Keratinocyte (primary cell): Measurements from ENCODE around the gene RGL1. TPM values are rescaled to one million over a fixed set of nuclear protein-coding genes. Genes with fewer than 3 reads are reported as not detected.
"Not testable (repeated sequence)": the region's sequence is repeated elsewhere in the genome, so short reads cannot be mapped to it uniquely, and the experiment has no call there.

ENCODE experiments used
- DNase-seq: peaks from one replicate; pipeline ENCODE4 v3.0.0-alpha.2; 2011; ENCODE audit warnings: low read depth, missing footprints, low spot score
- FAIRE-seq: peaks from 2 replicates; lab custom pipeline; 2011; peaks lifted over from hg19 to GRCh38; lab: Jason Lieb, UNC
- H2AFZ ChIP-seq: 2 replicates; pipeline ENCODE4 v1.6.0; 2012; ENCODE audit warnings: low read length, control low read depth, inconsistent platforms; ENCODE audit not compliant: control insufficient read depth
- H3K27ac ChIP-seq: 2 replicates; pipeline ENCODE4 v1.5.1; 2011; ENCODE audit warnings: low read length; ENCODE audit not compliant: control insufficient read depth, insufficient read depth
- H3K27me3 ChIP-seq: 3 replicates; pipeline ENCODE4 v1.6.0; 2011; ENCODE audit warnings: low read length; ENCODE audit not compliant: control insufficient read depth, insufficient read depth; ENCODE audit errors: extremely low read depth
- H3K36me3 ChIP-seq, 2 experiments: 2 replicates in 1 of 2; 3 replicates in 1 of 2; pipeline ENCODE4 v1.5.1; 2011; ENCODE audit warnings: low read length in 2 of 2, mild to moderate bottlenecking in 1 of 2; ENCODE audit not compliant: control insufficient read depth in 2 of 2, insufficient read depth in 2 of 2; ENCODE audit errors: extremely low read depth in 1 of 2
- H3K4me1 ChIP-seq: 3 replicates; pipeline ENCODE4 v1.5.1; 2011; ENCODE audit warnings: low read length; ENCODE audit not compliant: control insufficient read depth, insufficient read depth; ENCODE audit errors: extremely low read depth
- H3K4me2 ChIP-seq: 3 replicates; pipeline ENCODE4 v1.6.0; 2011; ENCODE audit warnings: low read depth, low read length; ENCODE audit not compliant: control insufficient read depth, insufficient read depth; ENCODE audit errors: extremely low read depth
- H3K4me3 ChIP-seq, 3 experiments: fragments of 200-600 bp in 1 of 3; sonication (generic) in 1 of 3; 2 replicates in 2 of 3; 3 replicates in 1 of 3; pipeline ENCODE4 v1.5.1; 2011 to 2016; ENCODE audit warnings: low read length in 3 of 3, mild to moderate bottlenecking in 3 of 3, control low read depth in 2 of 3, inconsistent platforms in 1 of 3, low read depth in 1 of 3, mixed read lengths in 1 of 3, mixed run types in 1 of 3, moderate library complexity in 1 of 3; ENCODE audit not compliant: control insufficient read depth in 2 of 3, insufficient read depth in 2 of 3; ENCODE audit errors: extremely low read depth in 1 of 3
- H3K79me2 ChIP-seq: 2 replicates; pipeline ENCODE4 v1.6.0; 2012; ENCODE audit warnings: low read length; ENCODE audit not compliant: control insufficient read depth, insufficient read depth
- H3K9ac ChIP-seq: 3 replicates; pipeline ENCODE4 v1.6.0; 2011; ENCODE audit warnings: low read length; ENCODE audit not compliant: control insufficient read depth, insufficient read depth; ENCODE audit errors: extremely low read depth
- H3K9me1 ChIP-seq: 3 replicates; pipeline ENCODE4 v1.6.0; 2011; ENCODE audit warnings: low read length; ENCODE audit not compliant: control insufficient read depth, insufficient read depth; ENCODE audit errors: extremely low read depth
- H3K9me3 ChIP-seq: 2 replicates; pipeline ENCODE4 v1.5.1; 2012; ENCODE audit warnings: low read depth, low read length; ENCODE audit not compliant: control insufficient read depth
- H4K20me1 ChIP-seq: 3 replicates; pipeline ENCODE4 v1.6.0; 2011; ENCODE audit warnings: low read length; ENCODE audit not compliant: control insufficient read depth, insufficient read depth; ENCODE audit errors: extremely low read depth
- EZH2 ChIP-seq: IDR thresholded peaks from one replicate; pipeline ENCODE4 v1.6.1; 2012; ENCODE audit warnings: inconsistent platforms, mild to moderate bottlenecking, low read length, moderate library complexity
- dilution Hi-C: fragments of 300-500 bp; cut with MboI; formaldehyde crosslinking; loops from one replicate; pipeline ENCODE4 v1.7.0; 2020; ENCODE audit warnings: low sequenced_read_pairs; ENCODE audit not compliant: extremely low pct_ligation_motif_present
- polyA plus RNA-seq, 5 experiments: library from polyadenylated mRNA; depleted of rRNA in 3 of 5; stranded (reverse) in 3 of 5; stranded (forward) in 1 of 5; unstranded in 1 of 5; fragments of >200 nt; gene quantifications; 1 replicate in 1 of 5; 2 replicates in 3 of 5; 3 replicates in 1 of 5; pipeline versions ENCODE4 v1.2.1 to v1.2.3, GENCODE V29; 2011 to 2012; ENCODE audit warnings: missing spikeins in 2 of 5, low read depth in 1 of 5, low replicate concordance in 1 of 5
- TF ChIP-seq, protein P1 (sequence below), 3 experiments: IDR thresholded peaks in 1 of 3; conservative IDR thresholded peaks in 1 of 3; optimal IDR thresholded peaks in 1 of 3; 2 replicates in 2 of 3; 3 replicates in 1 of 3; pipeline versions ENCODE3 to v1.5.1; 2011; ENCODE audit warnings: low read length in 3 of 3, mild to moderate bottlenecking in 3 of 3, moderate library complexity in 2 of 3, control low read depth in 1 of 3, inconsistent platforms in 1 of 3; ENCODE audit not compliant: insufficient read depth in 2 of 3; ENCODE audit errors: extremely low read depth in 1 of 3

Gene RGL1
- polyA plus RNA-seq, 1 donor (not counting 4 experiments of a cell fraction or from before 2014, with no cell fraction given), result 1.2 TPM

DNA sequence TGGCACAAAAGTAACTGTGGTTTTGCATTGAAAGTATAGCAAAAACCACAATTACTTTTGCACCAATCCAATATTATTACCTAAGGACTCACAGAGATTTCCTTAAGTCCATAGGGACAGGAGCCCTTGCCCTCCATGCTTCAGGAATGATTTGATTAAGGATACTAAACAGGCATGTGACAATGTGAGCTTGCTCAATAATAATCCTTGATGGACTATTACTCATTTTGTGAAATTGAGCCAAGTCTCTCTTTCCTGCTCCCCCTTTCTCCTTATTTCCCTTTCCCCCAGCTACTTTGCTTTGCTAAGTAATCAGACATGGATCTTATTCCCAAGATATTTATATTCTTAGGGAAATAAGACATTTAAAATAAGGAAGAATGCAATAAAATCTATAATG is 21.6 kb upstream of the RGL1 start:
- dilution Hi-C loops, result no loop called here
- H3K9ac ChIP-seq, result no peak overlapping the region
- no peak overlapping the region for H2AFZ ChIP-seq
- H3K4me1 ChIP-seq, result no peaks in the 10 kb centered on the region
- H3K27ac ChIP-seq, result no peak overlapping the region
- H3K4me2 ChIP-seq, result no peak overlapping the region
- H3K27me3 ChIP-seq, result no peaks in the 10 kb centered on the region
- H3K79me2 ChIP-seq, result no peaks in the 10 kb centered on the region
- H3K9me1 ChIP-seq, result no peaks in the 10 kb centered on the region
- H4K20me1 ChIP-seq, result no peaks in the 10 kb centered on the region
- no peak for TF ChIP-seq EZH2
- FAIRE-seq (no peak), DNase-seq (no peak)
- H3K9me3 ChIP-seq, result no peaks in the 10 kb centered on the region
- H3K36me3 ChIP-seq, result no peaks in the 10 kb centered on the region
- no peak overlapping the region for H3K4me3 ChIP-seq

DNA sequence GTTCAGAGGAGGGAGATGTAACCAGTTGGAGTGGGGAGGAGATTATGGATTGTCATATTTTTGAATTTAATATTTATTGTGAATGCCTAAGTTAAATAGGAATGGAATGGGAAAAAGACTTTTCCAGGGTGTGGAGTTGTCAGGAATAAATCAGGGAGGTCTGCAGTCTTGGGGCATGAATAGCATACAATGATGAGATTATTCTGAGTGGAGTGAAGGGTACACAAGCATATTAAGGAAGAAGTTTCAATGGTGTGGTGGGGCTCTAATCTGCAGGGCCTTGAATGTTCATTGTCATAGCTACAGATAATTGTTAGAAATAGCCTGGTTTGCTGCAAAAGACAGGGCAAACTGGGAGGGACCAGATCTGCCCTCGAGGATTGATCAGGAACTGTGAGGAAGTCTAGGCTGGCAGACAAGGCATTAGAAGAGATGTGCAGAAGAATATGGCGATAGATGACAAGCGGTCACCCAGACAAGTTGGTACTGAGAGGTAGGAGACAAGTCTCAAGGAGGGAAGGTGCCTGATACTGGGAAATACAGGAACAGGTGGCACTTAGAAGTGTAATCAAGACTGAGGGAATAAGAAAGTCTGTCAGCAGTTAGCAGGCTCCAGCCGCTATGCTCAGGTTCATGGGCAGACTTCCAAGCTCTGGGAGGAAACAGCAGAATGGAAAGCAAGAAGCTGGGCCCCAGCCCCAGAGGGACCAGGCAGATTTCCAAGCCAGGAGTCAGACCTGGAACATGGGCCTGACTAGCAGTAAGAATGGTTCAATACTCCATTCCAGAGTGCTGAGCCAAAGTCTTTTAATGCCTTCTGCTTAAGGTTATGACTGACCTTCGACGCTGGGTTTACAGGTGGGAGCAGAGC is 20.9 kb upstream of the RGL1 start:
- H3K9me1 ChIP-seq, result no peaks in the 10 kb centered on the region
- H4K20me1 ChIP-seq, result no peaks in the 10 kb centered on the region
- dilution Hi-C loops, result no loop called here
- TF ChIP-seq, protein P1, sequence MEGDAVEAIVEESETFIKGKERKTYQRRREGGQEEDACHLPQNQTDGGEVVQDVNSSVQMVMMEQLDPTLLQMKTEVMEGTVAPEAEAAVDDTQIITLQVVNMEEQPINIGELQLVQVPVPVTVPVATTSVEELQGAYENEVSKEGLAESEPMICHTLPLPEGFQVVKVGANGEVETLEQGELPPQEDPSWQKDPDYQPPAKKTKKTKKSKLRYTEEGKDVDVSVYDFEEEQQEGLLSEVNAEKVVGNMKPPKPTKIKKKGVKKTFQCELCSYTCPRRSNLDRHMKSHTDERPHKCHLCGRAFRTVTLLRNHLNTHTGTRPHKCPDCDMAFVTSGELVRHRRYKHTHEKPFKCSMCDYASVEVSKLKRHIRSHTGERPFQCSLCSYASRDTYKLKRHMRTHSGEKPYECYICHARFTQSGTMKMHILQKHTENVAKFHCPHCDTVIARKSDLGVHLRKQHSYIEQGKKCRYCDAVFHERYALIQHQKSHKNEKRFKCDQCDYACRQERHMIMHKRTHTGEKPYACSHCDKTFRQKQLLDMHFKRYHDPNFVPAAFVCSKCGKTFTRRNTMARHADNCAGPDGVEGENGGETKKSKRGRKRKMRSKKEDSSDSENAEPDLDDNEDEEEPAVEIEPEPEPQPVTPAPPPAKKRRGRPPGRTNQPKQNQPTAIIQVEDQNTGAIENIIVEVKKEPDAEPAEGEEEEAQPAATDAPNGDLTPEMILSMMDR (optimal IDR thresholded peaks at IDR 0.05 in 1 of 3, IDR thresholded peaks at IDR 0.05 in 1 of 3, conservative IDR thresholded peaks at IDR 0.05 in 1 of 3; ENCODE audit: extremely low read depth in 1 of 3, insufficient read depth in 2 of 3, low read length in 3 of 3), result no peak
- no peak for TF ChIP-seq EZH2
- H2AFZ ChIP-seq, result no peak overlapping the region
- H3K27me3 ChIP-seq, result no peaks in the 10 kb centered on the region
- H3K9me3 ChIP-seq, result no peaks in the 10 kb centered on the region
- FAIRE-seq (no peak), DNase-seq (no peak)
- H3K36me3 ChIP-seq, result no peaks in the 10 kb centered on the region
- no peak overlapping the region for H3K4me2 ChIP-seq
- H3K4me1 ChIP-seq, result no peaks in the 10 kb centered on the region
- H3K4me3 ChIP-seq, result no peak overlapping the region
- H3K9ac ChIP-seq, result no peak overlapping the region
- no peak overlapping the region for H3K27ac ChIP-seq
- H3K79me2 ChIP-seq, result no peaks in the 10 kb centered on the region

DNA sequence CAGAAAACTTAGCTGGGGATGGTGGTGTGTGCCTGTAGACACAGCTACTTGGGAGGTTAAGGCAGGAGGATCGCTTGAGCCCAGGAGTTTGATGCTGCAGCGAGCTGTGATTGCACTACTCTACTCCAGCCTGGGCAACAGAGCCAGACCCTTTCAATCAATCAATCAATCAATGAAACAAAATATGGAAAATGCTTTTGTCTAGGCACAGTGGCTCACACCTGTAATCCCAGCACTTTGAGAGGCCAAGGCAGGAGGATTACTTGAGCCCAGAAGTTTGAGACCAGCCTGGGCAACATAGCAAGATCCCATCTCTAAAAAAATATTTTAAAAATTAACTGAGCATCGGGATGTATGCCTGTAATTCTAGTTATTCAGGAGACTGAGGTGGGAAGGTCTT is 19.0 kb upstream of the RGL1 start:
- H3K27ac ChIP-seq, H3K4me1 ChIP-seq, H3K4me2 ChIP-seq, FAIRE-seq, H3K79me2 ChIP-seq, H3K4me3 ChIP-seq, H3K9ac ChIP-seq, H3K27me3 ChIP-seq, DNase-seq, H2AFZ ChIP-seq, H3K9me1 ChIP-seq, H3K9me3 ChIP-seq, dilution Hi-C loops, H4K20me1 ChIP-seq, H3K36me3 ChIP-seq: not testable (repeated sequence)
